HG03280 (cell line): ENCODE data around the gene CACNA1I.

Experiments
- ATAC-seq: cut with Tn5 transposase; IDR thresholded peaks from one replicate; pipeline ENCODE4 v1.9.1; 2021; ENCODE audit warnings: mild to moderate bottlenecking, moderate library complexity; ENCODE audit not compliant: unreplicated experiment

Gene CACNA1I

GRCh38 chr22:39646398-39647063, 76.0 kb downstream of the CACNA1I start:
- no peak for ATAC-seq

GRCh38 chr22:39647836-39648629, 77.5 kb downstream of the CACNA1I start:
- ATAC-seq, result no peak

- no peak for ATAC-seq
Observed at GRCh38 chr22:39648630-39648950, 78.0 kb downstream of the CACNA1I start.

- ATAC-seq, result no peak
Observed at GRCh38 chr22:39649500-39650089, 79.0 kb downstream of the CACNA1I start.

GRCh38 chr22:39651053-39651996, 80.8 kb downstream of the CACNA1I start:
- ATAC-seq, result no peak

GRCh38 chr22:39652990-39653786, 82.6 kb downstream of the CACNA1I start:
- ATAC-seq, result no peak

- no peak for ATAC-seq
Observed at GRCh38 chr22:39653787-39654077, 83.2 kb downstream of the CACNA1I start.

GRCh38 chr22:39654131-39654926, 83.8 kb downstream of the CACNA1I start:
- ATAC-seq, result no peak

- ATAC-seq, result no peak
Observed at GRCh38 chr22:39655004-39655579, 84.5 kb downstream of the CACNA1I start.

- ATAC-seq, result no peak
Observed at GRCh38 chr22:39655831-39656230, 85.3 kb downstream of the CACNA1I start.

GRCh38 chr22:39656495-39657490, 86.2 kb downstream of the CACNA1I start:
- ATAC-seq, result no peak

GRCh38 chr22:39658367-39658766, 87.8 kb downstream of the CACNA1I start:
- no peak for ATAC-seq

GRCh38 chr22:39658806-39659463, 88.4 kb downstream of the CACNA1I start:
- ATAC-seq, result no peak

- ATAC-seq, result no peak
Observed at GRCh38 chr22:39661501-39661841, 90.9 kb downstream of the CACNA1I start.

GRCh38 chr22:39661842-39662685, 91.5 kb downstream of the CACNA1I start:
- ATAC-seq, result no peak

- ATAC-seq, result no peak
Observed at GRCh38 chr22:39662686-39663052, 92.1 kb downstream of the CACNA1I start.

- ATAC-seq, result no peak
Observed at GRCh38 chr22:39663751-39664150, 93.2 kb downstream of the CACNA1I start.
